NCI-H69 (cell line): Measurements from ENCODE around the gene FRYL.

Experiments used
- DNase-seq: peaks from one replicate; lab custom pipeline; 2025; lab: John Stamatoyannopoulos, UW

Gene FRYL

DNA sequence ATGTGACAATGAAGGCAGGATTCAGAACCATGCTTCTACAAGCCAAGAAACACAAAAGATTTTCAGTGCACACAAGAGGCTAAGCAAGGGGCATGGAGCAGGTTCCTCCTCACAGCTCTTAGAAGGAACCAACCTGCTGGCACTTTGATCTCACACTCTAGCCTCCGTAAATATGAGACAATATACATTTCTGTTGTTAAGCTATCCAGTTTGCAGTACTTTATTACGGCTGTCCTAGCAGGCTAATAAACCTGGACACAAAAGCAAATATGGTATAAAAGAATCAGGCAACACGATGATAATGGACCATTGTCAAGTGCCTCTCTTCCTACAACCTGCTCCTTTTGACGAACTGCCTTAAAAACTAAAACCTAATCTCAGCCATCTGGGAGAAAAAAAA lies 175.6 kb downstream of the FRYL start:
- DNase-seq = peak; percentile 12

DNA sequence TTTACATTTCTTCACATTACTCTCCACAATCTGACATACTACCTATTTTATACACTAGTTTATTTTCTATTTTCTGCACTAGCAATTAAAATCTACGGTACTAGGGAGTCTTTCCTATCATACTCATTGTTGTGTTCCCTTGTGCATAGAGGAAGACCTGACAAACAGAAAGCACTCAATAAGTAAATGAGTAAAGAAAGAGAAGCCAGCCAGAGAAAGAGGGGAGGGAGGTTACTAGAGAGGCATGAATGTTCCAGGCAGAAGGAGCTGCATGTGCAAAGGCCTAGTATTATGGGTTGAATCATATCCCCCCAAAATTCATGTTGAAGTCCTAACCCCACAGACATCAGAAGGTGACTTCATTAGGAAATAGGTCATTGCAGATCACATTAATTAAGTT lies 176.0 kb downstream of the FRYL start:
- no peak for DNase-seq

DNA sequence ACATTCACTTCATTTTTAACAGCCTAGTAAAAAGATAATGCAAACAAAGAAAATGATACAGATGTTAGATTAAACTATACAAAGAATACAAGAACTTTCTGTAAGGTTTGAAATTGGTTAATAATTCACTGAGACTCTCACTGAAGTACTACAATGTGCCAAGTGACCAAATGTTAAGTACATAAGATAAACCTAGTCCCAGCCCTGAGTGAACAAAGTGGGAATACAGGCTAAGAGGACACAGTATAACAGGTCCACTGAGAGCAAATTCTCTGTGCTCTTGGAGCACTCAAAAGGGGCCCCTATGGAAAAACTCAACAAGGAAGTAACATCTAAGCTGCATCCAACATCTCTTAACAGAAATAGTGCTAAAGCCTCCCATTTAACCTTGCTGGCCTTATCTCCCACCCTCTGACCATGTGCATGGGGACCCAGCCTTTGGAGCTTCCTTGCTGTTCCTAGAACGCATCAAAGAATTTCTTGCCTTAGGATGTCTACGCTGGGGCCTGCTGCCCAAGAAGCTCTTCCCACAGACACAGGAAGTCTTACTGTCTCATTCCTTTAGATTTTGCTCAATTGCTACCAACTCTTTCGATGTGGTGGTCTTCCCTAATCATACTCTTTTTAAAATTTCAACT lies 176.6 kb downstream of the FRYL start:
- no peak for DNase-seq

DNA sequence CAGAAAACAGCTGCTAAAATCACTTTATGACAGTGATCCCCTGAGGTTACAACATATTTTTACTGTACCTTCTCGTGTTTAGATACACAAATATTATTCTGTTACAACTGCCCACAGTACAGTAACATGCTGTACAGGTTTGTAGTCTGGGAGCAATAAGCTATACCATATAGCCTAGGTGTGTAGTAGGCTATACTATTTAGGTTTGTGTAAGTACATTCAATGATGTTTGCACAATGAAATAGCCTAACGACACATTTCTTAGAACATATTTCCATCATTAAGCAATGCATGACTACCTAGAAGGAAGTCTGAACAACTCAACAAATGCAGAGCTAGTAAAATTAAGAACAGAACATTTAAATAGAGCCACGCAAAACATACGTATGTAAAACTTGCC lies 177.3 kb downstream of the FRYL start:
- DNase-seq = no peak

DNA sequence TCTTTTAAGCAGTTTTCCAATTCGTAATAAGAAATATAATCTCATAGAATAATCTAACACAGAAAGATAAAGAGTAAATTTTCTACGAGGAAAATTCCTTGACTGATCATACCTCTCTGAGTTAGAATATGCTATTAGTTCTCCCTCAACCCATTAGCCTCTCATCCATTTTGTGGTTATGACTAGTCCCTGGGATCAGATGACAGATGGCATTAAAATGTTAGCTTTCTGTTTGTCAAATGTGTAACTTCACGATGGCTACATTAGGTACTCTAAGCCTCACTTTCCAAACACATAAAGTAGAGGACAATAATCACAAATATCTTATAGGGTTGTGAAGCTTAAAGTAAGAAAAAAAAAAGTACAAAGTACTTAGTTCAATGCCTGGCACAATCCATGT lies 177.9 kb downstream of the FRYL start:
- peak; percentile 1 for DNase-seq

DNA sequence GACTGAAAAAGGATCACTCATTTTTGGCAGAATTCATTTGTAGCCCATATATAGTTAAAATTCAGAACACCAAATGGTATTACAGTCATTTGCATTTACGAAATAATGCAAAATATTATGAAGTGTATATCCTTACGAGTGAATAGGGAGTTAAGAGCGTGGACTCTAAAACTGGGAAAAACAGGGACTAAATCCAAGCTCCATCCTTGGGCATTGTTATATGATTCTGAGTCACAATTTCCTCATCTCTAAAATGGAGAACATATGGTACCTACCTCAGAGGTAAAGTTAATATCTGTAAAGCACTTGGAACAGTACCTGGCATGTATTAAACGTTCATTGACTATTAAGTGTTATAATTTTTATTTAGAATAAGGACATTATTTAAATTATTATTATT lies 183.7 kb downstream of the FRYL start:
- no peak for DNase-seq

DNA sequence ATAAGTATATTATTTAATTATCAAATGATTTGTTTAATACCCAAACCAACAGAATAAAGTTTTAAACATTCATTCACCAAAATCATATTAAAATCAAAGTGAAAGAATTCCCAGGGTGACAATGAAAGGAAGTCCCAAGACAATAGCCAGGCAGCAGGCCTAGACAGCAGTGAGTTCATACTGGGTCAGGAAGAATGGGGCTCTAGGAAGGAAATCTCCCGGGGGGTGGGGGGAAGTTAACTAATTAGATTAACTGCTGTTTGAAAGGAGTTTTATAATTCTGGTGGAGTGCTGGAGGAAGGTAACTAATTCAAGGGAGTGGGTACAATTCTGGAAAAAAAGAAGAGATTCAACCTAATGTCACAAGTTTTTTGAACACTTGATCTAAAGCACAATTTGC lies 185.9 kb downstream of the FRYL start:
- DNase-seq = peak; percentile 12

DNA sequence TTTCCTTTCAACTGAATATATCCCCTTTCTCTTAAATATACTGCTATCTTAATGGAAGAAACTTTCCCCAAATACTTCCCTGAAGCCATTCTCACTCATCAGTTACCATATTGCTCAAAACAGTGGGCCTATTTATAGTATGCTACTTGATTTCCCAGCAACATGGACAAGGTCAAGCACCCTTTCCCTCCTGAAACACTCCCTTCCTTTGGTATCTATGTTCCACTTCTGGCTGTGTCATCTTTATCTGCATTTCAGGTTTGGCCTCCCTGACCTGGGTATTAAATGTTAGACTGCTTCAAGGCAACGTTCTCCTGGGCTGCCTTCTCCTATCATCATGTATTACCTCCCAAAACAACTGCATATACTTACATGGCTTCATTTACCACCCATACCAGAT lies 188.7 kb downstream of the FRYL start:
- no peak for DNase-seq

DNA sequence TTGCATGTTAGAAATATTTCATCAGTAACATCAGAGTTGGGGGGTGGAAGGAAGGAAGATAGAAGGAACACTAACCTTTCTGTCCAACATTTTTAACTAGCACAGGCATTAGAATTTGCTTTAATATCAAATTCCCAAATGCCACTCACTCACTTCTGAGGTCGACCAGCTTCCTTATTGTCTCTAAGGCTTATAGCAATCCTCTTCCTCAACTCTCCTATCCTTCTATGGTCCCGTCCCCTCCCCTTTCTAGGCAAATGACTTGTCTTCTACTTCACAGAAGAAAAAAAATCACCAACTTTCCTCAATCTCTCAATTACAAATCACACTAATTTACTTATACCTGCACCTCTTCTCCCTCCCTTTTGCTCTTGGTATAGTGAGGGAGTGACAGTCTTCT lies 189.2 kb downstream of the FRYL start:
- DNase-seq = no peak

DNA sequence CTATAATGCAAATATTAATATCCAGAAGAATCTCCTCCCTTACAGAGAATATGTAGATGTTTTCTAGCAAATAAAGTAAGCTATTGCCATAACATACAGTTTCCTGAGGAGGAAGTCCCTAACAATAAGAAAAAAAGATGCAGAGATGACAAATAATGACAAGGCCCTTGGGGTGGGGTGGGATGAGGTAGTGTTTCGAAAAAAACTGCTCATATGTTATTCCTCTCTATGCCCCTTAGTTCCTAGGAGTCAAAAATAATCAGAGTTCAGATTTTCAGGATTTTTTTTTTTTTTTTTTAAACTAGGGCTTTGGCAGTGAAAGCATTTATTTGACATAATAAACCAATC lies 191.0 kb downstream of the FRYL start:
- DNase-seq = no peak

DNA sequence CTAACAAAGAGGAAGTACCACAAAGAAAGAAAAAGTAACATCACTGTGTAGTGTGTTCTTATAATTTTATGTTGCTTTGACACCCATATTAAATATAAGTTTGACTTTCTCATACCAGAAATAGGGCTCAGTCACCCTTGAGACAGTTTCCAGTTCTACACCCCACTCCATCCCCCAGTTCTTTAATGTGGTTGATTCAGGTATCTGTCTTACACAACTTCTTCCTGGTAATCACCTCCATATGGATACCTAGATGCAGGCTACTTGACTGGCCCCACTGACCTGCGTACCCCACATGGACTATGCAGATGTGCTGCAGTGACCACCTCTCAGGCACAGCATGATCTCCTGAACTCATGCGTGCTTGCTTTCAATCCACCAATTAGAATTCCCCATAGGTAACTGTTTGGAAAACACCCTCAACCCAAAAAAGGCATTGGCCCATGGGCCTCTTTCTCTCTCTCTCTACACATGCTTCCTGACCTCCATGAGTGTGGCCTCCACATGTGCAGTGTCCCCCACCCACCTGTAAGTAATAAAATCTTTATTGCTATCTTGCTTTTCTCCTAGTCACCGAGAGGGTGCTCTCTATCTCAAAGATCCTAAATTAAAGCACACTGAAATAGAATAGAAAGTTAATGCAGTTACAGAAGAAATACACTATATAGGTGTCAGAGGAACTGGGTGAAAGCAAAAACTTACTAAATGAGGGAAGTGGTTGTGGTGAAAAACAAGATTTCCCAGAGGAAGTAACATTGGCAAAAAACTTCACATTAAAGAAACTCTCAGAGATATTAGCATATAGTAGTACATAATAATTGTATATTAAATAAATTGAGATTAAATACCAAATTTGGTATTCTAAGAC lies 191.6 kb downstream of the FRYL start:
- no peak for DNase-seq

DNA sequence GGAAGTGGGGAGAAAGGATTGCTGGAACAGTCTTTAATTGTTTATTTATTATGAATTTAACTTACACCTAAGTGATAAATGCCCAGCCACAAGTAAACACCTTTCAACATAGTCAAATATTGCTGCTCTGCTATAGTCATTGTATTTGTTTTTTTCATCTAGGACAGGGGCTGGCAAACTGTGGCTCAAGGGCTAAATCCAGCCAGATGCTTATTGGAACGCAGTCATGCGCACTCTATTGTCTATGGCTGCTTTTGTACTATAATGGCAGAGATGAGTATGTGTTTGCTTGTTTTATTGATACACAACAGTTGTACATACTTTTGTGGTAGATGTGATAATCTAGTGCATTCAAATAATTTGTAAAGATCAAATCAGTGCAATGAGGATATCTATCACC lies 194.7 kb downstream of the FRYL start:
- peak; percentile 26 for DNase-seq

DNA sequence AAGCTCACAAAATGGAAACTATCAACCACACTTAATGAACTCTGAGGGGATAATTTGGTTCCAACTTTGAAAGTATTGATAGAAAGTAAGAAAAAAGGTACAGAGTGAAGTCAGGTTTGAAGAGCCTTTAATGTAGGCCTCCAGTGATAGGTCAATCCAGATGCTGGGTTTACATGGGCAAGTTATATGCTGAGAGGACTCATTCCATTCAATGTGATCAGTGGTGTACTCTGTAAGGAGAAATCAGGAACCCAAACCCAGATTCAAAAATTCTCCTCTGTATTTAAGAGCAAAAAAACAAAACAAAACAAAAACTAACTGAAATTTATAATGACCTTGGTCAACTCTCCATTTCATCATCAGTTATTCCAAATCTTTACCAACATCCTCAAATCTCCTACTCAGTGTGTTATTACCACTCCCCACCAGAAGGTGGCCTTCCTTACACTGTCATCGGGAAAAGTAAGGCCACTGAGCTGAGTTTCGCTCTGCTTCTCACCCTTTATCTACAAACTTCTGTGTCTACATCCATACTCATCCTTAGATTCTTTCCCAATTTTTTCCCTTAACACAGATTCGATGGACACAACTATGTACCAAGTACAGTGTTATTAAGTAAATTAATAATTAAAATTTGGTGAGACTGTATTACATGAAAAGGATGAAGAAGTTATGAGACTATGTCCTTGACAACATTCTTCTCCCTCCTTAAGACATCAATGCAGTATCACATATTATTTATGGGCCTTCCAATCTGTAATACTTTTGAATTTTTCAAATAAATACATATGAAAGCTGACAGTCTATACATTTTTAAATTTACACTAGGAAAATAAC lies 201.7 kb downstream of the FRYL start:
- DNase-seq = peak; percentile 63

DNA sequence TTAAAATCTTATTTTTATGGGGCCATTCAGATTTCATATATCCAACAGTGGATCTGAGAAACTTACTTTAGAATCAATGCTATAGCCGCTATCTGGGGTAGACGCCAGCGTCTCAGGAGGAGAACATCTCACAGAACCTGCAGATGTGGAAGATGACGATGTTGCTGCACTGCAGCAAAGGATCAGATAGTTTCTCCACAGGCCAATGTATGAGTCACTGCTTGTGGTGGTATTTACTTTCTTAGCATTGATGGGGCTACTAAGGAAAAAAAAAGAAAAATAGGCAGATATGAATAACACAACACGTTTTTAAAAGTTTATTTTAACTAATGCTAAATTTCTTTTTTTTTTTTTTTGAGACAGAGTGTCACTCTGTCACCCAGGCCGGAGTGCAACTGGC lies 204.1 kb downstream of the FRYL start:
- DNase-seq = no peak

DNA sequence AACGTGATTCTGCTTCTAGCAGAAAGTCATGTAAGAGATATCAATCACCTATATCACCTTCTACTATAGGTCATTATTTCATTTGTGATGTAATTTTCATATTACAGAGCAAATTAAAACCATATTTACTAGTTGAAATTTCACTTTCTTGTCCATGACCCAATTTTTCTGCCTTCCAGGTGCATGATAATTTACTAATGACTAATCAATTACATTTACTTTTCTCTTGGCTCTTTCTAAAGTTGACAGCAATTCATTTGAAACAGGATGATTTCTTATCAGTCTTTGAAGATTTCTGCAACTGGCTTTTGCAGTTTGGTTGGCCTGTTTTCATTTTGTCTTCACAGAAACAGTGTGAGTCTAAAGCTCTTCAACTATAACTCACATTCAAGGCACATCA lies 208.6 kb downstream of the FRYL start:
- no peak for DNase-seq

DNA sequence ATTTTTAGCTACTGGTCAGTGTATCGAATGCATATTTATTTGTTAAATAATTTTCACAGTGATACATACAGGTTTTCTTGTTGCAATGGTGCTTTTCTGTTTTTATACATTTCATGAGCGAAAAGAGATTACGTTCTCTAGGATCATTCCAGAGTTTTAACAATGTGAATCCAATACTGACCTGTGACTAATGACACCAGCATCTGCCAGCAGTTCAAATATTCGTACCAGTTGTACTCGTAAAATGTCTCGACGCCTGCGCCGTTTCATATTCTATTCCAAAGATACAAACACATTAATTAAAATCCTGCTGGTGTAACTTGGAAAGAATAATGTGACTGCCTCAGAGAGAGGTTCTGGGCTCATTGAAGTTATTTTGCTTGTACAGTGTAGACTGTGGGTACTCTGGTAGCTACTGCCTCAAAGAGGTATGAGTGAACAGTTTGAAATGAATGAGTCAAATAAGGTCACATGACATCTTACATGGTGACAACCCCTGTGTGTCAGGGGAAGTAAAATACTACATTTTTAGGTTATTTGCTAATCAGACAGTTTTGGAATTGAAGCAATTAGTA lies 209.3 kb downstream of the FRYL start:
- no peak for DNase-seq

DNA sequence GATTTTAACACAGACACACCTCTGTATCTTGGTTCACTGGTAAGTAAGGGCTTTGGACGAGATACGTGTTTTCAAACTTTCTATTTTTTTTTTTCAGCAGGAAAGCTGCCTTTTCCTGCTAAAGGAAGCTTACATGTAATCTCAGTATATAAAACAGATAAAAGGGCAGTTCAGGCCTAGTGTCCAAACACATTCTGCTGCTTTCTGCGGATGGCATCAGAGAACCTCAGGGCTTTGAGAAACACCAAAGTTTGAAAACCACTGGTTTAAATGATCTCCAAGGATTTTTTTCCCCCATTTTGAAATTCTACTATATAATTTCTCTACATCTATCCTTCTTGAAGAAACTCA lies 214.1 kb downstream of the FRYL start:
- DNase-seq = no peak

DNA sequence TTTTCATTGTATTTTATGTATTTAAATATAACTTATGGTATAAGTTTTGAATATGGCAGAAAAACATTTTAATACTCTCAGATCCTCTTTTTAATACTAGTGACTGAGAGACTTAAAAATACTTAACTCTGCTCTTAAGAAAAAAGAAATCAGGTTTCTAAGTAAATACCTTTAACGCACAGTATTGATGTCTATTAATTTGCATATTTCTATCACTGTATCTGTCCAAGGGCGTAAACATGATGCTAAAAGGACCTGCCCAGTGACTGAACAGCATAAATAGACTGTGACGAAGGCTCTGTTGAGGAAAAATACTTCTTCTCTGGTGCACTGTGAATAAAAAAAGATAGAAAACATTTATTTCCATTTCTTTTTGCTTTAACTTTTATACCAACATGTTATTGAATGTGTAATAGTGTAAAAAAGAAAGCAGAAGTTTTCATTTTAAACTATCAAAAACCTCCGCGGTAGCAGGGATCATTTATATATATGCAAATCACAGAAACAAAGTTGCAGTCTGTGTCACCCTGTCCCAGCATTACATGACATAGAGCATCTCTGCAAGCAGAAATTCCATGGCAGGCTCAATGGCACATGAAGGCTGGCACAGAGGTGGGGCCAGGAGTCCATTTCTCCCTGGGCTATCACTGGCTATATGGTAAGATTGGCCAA lies 214.6 kb downstream of the FRYL start:
- no peak for DNase-seq

DNA sequence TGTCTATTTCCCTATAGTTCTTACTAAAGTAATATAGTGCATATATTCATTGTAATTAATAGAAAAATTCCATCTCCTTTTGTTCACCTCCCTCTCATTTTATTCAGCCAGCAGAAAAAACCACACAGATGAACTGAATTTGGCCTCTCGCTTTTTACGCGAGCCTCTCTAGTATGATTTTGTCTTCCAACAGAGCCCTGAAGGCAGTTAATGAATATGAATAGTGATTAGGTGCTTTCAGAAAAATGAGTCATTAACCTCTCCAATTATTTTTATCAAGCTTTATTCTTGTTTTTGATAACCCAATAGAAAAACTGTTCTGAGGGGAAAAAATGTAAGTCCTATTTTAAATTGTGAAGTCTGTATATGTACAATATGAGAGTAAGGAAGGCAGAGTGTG lies 215.9 kb downstream of the FRYL start:
- DNase-seq = no peak

DNA sequence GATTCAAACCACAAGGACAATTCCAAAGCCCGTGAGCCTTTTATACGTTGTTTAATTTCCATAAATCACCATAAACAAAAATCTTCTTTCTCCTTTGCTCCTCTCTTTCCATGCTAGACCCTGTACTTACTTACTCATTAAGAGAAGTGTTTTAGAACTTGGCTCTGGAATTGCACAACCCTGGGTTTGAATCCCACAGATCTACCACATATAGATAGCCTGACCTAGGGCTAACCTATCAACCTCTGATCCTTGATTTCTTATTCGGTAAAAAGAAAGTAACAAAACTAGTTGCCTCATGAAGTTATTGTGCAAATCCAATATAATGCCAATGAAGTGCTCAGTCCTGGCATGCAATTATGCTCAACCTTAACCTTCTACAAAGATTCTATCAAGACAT lies 221.3 kb downstream of the FRYL start:
- no peak for DNase-seq

DNA sequence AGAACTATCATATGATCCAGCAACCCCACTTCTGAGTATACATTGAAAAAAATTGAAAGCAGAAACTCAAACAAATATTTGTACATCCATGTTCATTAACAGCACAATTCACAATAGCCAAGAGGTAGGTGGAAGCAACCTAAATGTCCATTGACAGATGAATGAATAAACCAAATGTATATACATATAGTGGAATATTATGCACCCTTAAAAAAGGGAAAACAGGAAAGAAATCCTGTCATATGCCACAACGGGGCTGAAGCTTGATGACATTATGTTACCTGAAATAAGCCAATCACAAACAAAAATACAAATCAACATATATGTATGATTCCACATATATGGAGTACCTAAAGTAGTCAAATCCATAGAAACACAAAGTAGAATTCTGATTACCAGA lies 222.1 kb downstream of the FRYL start:
- no peak for DNase-seq

DNA sequence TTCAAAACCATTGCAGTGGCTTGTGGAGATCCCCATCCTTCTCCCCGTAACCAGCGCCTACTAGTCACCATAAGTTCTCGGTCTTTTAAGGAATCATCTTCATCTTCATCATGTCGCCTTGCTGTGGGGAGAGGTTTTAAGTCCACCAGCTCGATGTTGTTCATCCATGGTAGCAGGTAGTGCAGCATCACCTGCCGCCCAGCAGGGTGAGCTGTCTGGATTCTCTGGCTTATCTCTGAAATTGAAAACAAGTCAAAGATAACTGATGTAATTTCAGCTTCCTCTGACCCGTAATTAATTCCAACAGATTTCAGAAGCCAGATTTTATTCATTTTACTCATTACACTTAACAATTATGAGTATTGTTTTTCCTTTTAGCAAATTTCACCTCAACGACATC lies 222.6 kb downstream of the FRYL start:
- DNase-seq = no peak
